SW480 (cell line): Measurements from ENCODE around the gene SLC25A21.

ENCODE experiments used
- DNase-seq: peaks from one replicate; pipeline ENCODE4 v3.0.0-alpha.2; 2016; ENCODE audit warnings: low spot score

SLC25A21 gene

GRCh38 chr14:37143475-37143874 lies 28.9 kb downstream of the SLC25A21 start:
- no peak for DNase-seq

GRCh38 chr14:37142835-37143401 lies 29.5 kb downstream of the SLC25A21 start:
- DNase-seq, result no peak

GRCh38 chr14:37140176-37140575 lies 32.2 kb downstream of the SLC25A21 start:
- no peak for DNase-seq

GRCh38 chr14:37139710-37140109 lies 32.7 kb downstream of the SLC25A21 start:
- DNase-seq, result no peak

- no peak for DNase-seq
Measured at GRCh38 chr14:37138898-37139297, 33.5 kb downstream of the SLC25A21 start.

- DNase-seq, result no peak
Measured at GRCh38 chr14:37133284-37133913, 39.0 kb downstream of the SLC25A21 start.

- DNase-seq, result no peak
Measured at GRCh38 chr14:37131205-37131604, 41.2 kb downstream of the SLC25A21 start.

- no peak for DNase-seq
Measured at GRCh38 chr14:37129047-37129446, 43.4 kb downstream of the SLC25A21 start.

GRCh38 chr14:37124614-37125013 lies 47.8 kb downstream of the SLC25A21 start:
- no peak for DNase-seq

- no peak for DNase-seq
Measured at GRCh38 chr14:37122919-37123639, 49.3 kb downstream of the SLC25A21 start.

- DNase-seq, result no peak
Measured at GRCh38 chr14:37122288-37122687, 50.1 kb downstream of the SLC25A21 start.

- DNase-seq, result no peak
Measured at GRCh38 chr14:37118673-37119366, 53.6 kb downstream of the SLC25A21 start.

- DNase-seq, result no peak
Measured at GRCh38 chr14:37116933-37117849, 55.2 kb downstream of the SLC25A21 start.

- no peak for DNase-seq
Measured at GRCh38 chr14:37115406-37115805, 57.0 kb downstream of the SLC25A21 start.

GRCh38 chr14:37114559-37114958 lies 57.8 kb downstream of the SLC25A21 start:
- DNase-seq, result no peak

- DNase-seq, result no peak
Measured at GRCh38 chr14:37114002-37114401, 58.4 kb downstream of the SLC25A21 start.

GRCh38 chr14:37098132-37098531 lies 74.3 kb downstream of the SLC25A21 start:
- DNase-seq, result no peak

- no peak for DNase-seq
Measured at GRCh38 chr14:37094502-37094901, 77.9 kb downstream of the SLC25A21 start.

- peak; percentile 7 for DNase-seq
Measured at GRCh38 chr14:37093364-37093763, 79.0 kb downstream of the SLC25A21 start.

GRCh38 chr14:37091651-37092050 lies 80.8 kb downstream of the SLC25A21 start:
- no peak for DNase-seq

GRCh38 chr14:37090026-37090425 lies 82.4 kb downstream of the SLC25A21 start:
- no peak for DNase-seq

GRCh38 chr14:37089410-37089809 lies 83.0 kb downstream of the SLC25A21 start:
- DNase-seq, result no peak
